ENCODE measurements around the gene ANKK1.

ANKK1 gene, protein sequence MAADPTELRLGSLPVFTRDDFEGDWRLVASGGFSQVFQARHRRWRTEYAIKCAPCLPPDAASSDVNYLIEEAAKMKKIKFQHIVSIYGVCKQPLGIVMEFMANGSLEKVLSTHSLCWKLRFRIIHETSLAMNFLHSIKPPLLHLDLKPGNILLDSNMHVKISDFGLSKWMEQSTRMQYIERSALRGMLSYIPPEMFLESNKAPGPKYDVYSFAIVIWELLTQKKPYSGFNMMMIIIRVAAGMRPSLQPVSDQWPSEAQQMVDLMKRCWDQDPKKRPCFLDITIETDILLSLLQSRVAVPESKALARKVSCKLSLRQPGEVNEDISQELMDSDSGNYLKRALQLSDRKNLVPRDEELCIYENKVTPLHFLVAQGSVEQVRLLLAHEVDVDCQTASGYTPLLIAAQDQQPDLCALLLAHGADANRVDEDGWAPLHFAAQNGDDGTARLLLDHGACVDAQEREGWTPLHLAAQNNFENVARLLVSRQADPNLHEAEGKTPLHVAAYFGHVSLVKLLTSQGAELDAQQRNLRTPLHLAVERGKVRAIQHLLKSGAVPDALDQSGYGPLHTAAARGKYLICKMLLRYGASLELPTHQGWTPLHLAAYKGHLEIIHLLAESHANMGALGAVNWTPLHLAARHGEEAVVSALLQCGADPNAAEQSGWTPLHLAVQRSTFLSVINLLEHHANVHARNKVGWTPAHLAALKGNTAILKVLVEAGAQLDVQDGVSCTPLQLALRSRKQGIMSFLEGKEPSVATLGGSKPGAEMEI

DNA sequence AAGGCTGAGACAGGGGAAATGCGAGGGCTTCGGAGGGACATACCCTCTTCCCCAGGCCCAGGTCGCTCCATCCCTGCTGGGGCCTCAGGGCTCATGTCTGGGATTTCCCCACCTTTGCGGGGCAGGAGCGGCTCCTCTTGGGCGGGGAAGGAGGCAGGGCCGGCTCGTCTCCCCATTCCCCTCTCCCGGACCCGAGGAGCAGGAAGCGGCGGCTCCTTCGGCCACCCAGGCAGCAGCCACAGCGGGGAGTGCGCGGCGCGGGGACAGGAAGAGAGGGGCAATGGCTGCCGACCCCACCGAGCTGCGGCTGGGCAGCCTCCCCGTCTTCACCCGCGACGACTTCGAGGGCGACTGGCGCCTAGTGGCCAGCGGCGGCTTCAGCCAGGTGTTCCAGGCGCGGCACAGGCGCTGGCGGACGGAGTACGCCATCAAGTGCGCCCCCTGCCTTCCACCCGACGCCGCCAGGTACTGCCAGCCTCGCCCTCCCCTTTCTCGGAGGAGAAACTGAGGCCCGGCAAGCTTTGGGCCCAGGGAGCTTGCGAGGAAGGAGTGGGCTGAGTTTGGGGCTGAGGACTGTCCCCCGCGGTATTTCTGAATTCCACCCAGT is at the start of gene ANKK1:
TSS of gene ANKK1 (plus strand) at position 175 of the 607 bp plus-strand sequence. CDS start at position 281, 106 bp downstream.
- no peak for DNase-seq (ENCODE audit: low read depth)

DNA sequence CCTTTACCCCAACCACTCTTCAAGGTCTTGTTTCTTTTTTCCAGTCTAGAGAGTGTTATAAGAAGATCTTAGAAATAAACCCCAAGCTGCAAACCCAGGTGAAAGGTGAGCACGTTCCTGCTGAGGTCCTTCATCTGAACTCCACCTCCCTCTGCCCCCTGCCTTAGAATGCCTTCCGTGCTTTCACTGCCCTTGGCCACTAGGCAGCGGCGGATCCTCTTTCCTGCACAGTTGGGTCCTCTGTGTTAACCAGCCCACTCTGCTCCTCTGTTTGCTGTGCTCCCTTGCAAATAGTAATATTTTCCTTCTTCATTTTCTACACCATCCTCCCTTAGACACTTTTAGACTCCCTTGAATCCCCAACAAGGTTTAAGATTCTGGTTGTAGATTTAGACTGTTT is 48.8 kb upstream of the ANKK1 start:
- DNase-seq (ENCODE audit: low read depth) = no peak

DNA sequence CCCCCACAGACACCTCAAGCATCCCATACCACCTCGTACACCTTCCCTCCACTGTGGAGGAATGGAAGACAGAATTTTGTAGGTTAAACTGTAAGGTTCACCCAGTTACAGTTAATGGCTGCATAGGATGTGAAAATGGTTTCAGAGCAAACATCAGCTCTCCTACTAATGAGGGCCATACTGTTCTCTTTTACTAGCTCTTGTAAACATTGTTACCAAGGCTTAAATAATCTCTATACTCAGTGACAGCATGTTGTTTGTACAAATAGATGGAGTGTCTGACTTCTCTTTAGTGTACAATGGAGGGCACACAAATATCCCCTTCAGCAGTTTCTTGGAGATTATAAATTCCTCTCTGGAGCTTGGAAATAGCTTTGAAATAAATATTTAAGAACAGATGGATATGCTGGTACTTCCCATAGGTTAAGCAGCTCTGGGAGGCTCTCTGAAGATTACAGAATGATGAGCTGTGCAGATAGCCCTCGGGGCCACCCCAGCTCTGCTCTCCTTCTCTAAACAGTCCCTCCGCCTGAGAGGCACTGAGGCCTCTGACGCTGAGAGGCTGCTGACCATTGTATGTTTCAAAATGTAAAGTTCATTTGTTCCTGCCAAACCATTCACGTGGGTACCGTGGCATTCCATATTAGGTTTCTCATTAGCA is 47.5 kb upstream of the ANKK1 start:
- DNase-seq (ENCODE audit: low read depth) = no peak

DNA sequence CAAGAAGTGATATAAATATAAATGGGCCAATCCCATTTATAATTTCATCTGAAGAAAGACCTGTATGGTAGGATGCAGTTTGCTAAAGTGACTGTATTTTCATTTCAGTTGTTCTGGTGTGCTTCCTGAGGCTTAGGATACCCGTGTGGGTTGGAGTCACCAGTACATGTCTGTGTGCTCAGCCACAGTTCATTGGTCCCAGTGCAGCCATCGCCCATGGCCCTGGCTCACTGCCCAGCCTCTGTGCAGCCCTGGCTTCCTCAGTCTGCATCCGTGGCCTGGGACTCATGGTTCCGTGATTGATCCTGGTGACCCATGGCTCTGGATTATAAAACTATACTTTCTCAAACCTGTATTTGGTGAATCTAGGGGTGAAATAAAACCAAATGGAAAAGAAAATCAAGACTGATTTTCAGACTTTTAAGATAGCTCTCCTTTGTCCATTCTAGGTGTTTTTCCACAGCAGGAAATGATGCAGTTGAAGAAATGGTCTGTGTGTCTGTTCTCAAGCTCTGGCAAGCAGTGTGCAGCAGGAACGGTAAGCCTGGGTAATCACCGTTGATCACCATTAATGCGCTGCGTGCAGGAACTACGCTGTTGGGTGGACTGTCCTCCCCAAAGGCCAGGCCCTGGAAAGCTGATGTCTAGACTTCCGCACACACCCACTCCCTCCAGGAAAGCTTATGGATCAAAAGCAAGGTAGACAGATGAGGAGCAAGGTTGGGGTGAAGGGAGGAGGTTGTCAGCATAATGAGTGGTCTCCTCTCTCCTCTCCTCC is 46.0 kb upstream of the ANKK1 start:
- DNase-seq (ENCODE audit: low read depth) = no peak

DNA sequence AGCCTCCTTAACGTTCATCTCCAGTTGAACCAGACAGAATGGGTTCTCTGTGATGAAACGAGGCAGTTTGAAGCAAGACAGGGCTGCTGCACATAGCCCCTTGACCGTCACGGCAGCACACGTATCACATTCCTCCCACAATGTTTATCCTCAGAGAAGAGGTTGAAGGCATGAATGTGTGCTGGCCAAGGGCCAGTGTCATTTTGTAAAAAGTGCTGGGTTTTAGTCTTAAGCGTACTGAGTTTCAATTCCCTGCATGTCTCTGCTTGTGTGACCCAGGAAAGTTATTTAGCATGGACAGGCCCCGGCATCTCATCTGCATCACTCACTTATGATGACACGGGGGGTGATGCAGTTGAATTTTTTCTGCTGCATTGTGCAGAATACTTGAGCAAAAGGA is 41.6 kb upstream of the ANKK1 start:
- DNase-seq (ENCODE audit: low read depth) = no peak

DNA sequence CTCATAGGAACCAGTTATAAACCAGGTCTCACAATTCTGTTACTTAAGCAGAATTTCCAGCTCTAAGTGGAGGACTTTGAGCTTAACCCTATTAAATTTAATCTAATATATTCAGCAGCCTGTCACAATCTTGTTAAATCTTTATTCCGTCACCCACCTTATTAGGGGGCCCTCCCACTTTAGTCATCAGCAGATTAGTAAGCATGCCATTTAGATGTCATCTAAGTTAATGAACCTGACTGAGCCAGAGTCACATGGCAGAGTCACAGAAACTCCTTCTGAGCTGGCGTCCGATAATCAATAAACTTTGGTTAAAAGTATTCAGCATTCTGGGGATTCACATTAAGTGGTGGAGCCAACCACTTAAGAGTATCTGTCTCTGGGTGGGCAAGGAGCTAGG is 38.1 kb upstream of the ANKK1 start:
- DNase-seq (ENCODE audit: low read depth) = no peak

DNA sequence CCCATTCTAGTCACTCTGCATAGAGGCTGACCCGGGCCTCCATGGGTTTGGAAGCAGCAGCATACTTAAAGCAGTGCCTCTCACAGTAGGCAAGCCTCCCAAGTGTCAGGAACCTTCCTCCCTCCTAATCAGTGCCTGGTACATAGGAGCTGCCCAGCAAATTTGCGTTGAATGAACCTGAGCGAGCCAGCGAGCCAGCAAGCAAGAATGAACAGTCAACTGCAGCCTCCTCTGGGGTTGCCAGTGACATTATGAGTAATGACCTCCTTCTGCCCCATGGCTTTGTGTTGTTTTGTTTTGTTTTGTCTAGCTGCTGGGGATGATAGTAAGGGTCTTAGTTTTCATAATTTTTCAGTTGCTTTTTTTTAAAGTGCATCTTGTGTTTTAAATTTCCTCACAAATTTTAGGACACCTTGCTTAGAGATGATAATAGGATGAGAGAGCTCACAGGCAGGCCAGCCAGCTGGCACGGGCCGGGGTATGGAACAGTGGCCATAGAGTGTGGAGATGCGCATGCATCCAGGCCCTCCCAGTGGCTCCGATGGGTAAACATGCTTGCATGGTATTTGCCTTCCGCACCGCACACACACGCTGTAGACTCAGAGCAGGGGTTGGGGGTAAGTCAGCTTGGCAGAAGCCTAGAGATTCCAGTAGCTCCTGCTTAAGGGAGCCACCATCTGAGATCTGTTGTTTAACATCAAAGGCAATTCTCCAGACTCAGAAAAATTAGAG is 37.1 kb upstream of the ANKK1 start:
- DNase-seq (ENCODE audit: low read depth) = no peak

DNA sequence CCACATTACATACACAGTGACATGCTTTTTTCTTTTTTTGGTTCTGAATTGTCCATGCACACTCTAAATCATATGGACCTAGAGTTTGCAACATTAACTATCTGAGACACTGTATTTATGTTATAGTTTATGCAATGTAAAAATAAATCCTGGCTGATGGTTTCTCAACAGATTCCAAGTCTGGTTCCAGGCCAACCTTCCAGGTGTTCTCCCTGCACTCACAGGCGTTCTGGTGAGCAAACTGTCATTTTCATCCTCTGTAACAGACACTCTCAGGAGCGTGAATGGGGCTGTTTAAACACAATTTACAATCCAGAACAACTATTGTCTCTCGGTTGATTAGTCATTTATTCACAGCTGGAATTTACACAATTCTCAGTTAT is 36.5 kb upstream of the ANKK1 start:
- no peak for DNase-seq (ENCODE audit: low read depth)

DNA sequence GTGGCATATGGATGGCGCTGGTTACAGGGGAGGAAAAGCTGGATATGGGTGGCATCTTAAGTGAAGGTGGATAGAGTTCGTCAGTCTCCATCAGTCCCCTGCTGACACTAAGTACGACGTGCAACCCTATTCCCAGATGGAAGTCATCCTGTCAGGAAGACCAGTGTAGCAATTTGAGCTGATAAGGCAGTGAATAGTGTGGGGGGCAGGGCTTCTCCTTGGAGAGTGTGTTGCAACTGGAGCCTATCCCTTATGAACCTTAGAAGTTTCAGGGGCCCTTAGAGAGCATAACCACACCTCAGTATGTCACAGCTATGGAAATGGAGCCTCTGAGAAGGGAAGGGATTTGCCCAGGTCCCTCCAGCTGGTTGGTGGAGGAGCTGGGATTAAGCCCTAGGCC is 36.1 kb upstream of the ANKK1 start:
- no peak for DNase-seq (ENCODE audit: low read depth)

DNA sequence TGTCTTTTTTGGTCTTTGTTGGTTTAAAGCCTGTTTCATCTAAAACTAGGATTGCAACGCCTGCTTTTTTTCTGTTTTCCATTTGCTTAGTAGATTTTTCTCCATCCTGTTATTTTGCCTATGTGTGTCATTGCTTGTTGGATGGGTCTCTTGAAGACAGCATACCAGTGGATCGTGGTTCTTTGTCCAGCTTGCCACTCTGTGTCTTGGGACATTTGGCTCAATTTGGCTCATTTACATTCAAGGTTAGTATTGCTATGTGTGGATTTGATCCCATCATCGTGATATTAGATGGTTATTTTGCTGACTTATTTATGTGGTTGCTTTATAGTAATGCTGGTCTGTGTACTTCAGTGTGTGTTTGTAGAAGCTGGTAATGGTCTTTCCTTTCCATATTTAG is 31.4 kb upstream of the ANKK1 start:
- DNase-seq (ENCODE audit: low read depth) = no peak

DNA sequence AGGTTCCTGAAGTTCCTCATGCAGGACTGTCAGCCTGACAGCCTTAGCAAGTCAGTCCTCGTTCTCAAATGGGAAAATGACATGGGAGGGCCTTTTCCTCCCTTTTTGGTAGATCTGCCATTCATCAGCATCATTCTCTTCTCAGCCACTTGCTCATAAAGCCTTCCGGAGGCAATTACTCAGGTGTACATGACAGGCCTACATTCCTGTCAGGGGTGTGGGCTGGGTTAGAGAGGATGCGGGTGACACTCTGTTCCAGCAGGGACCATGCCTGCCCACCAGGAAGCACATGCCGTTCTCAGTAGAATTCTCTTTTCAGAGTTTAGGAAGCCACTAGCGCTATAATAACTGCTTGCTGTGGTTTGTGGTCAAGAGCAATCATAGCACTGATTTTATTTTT is 24.2 kb upstream of the ANKK1 start:
- DNase-seq (ENCODE audit: low read depth) = no peak

DNA sequence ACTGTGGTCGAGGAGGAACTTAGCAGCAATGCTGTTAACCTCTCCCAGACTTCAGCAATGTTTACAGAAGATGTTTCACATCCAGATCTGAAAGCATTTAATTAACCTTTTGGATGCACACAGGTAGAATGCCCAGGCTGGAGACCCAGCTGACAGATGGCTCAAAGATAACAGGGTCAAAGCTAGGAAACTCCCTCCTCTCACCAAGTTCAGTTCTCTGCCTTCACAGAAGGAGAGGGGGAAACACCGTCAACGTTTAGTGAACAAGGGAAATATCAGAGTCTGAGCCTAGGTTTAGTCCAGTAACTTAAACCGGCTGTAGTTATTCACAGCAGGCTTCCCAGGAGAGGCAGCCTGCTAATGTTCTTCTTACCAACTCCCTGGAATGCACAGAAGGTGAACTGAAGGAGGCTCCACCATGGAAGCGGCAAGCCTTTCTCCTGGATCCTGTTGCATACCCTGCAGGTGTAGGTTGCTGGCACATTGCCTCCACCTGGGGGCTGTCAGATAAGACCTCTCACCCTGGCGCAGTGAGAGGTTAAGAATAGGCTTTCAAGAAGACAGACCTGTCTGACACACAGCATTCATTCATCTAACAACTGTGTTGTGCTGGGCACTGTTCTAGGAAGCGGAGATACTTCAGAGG is 23.5 kb upstream of the ANKK1 start:
- no peak for DNase-seq (ENCODE audit: low read depth)

DNA sequence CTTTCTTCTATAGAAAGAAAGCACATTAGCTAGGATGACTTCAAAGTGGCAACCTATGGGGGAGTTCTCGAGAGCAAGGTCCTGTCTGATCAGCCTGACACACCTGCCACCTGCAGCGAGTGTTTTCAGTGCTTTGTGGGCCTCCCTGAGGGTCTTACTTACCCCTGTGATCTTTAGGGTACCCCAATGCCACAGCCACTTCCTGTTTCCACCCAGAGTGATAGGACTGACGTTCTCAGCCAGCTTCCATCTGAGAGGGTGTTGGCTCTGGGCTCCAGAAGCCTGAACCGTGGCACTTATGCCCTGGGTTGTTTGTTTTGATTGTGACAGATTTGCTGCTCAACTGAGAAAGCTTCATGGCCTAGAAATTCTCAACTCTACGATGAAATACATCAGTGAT is 21.7 kb upstream of the ANKK1 start:
- no peak for DNase-seq (ENCODE audit: low read depth)

DNA sequence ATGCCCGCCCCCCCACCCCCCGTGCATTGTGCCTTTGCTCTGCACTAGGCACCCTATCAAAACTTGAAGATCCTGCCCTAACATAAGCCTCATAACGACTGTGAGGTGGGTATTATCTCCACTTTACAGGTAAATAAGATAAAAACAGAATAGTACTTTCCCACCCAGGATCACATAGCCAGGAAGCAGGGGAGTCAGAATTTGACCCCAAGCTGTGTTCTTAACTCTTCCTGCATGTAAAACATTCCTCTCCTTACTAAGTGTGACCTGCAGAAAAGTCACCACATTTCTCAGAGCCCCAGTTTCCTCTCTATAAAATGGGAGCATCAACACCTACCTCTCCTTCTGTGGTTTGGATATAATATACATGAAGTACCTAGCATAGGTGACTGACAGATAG is 18.2 kb upstream of the ANKK1 start:
- DNase-seq (ENCODE audit: low read depth) = no peak

DNA sequence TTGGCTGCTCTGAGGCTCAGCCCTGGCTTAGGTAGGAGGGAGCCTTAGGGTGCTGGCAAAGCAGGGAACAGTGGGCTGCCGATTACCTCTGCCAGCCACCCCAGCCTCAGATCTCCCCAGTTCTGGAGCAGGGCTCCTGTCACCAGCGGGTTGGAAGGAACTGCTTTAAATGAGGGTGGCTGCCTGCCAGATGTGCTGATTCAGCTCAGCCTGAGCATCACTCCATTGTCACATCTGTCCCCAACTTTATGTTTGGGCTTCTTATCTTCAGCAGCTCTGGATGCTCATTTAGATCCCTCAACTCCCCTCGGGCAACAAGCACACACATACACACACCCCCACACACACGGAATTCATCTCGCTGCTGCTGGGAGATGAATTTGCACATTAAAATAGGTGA is 16.9 kb upstream of the ANKK1 start:
- no peak for DNase-seq (ENCODE audit: low read depth)

DNA sequence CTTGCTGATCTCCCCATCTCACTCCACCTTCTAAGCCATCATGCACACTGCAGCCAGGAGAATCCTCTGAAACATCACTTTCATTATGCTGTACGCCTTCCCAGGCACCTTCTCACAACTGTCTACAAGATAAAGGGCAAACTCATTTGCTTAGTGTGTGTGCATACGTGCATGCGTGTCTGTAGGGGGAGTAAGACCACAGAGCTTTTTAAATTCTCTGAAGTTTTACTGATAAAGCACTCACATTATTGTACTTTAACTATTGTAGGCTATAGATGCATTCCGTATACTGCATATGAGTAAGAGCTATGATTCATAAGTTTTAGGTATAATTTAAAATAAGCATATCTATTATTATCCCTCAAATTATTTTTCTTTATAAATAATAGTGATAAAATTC is 15.3 kb upstream of the ANKK1 start:
- DNase-seq (ENCODE audit: low read depth) = no peak

DNA sequence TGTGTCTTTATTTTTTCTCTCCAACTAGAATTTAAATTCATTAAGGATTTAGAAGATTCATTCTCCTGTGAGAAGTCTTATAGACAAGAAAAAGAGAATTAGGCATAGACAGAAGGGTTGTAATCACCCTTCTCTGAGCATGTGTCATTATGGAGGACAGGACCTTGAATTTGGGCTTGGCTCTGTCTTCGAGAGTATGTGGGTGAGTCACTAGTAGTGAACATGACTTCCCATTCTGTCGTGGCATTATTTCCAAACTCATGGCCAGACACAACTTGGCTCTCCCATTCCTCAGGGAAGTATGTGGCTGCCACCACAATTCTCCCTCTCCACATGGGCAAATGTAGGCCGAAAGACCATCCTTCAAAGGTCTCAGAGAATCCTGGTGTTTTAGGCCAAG is 14.3 kb upstream of the ANKK1 start:
- DNase-seq (ENCODE audit: low read depth) = peak; percentile 56

DNA sequence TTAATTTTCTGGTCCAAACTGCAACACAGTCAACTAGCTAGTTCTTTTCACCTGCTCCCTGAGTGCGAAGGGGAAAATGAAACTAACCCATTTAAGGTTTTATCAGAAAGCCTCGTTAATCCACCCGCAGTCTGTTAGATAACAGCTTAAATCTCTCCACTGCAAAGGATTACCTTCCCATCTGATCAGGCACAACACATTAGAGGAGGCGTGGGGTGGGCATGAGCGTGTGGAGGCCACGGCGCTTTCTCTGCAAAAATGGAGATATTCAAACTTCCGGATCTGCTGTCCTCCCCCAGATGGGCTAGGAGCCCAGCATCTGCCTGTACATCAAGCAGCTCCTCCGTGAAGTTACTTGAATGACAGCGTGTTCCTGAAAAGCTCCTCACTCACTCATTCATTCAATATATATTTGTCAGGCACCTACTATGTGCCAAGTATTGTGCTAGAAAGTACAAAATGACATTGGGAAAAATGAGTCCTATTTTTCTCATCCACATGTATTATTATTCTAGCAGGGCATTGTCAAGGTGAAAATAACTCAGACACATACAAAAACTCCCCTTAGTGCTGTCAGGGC is 13.5 kb upstream of the ANKK1 start:
- DNase-seq (ENCODE audit: low read depth) = no peak

DNA sequence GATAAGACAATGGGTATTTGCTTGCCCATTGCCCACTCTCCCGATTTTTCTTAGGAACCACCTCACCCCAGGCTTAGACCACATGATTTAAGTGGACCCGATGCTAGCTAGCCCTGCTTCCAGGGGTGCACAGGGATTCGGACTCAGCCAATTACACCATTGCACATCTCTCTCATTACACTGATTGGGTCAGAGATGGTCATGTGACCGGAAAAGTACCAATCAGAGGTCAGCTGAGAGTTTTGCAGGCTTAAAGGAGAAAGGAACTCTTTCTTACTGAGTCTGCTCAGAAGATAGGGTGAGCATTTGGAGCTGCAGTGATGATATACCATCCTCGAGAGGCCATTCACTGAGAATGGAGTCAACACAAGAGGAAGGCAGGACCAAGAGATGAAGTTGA is 12.2 kb upstream of the ANKK1 start:
- no peak for DNase-seq (ENCODE audit: low read depth)

DNA sequence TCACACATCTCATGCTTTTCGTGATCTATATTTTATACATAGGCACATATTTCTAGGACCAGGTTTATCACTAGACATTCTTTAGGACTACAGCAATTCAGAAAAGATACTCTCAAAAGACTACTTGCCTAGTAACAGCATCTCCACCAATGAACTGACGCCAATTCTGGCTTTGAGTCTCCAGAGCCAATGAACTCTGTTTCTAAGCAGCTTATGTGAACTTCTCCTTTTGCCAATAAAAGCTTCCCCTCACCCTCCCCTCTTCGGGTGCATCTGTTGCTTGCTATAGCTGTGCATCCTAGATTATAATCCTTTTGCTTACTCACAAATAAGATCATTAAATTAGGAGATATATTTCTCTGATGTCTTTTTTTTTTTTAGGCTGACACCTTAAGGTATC is 11.4 kb upstream of the ANKK1 start:
- DNase-seq (ENCODE audit: low read depth) = no peak

Data from HS-5 (cell line).